ENCODE data around the gene EFCAB6. TPM values are rescaled to one million over a fixed set of nuclear protein-coding genes. Genes with fewer than 3 reads are reported as not detected.

Gene EFCAB6
- total RNA-seq, 1 experiment from 2014 or later, result 0.40 TPM

DNA sequence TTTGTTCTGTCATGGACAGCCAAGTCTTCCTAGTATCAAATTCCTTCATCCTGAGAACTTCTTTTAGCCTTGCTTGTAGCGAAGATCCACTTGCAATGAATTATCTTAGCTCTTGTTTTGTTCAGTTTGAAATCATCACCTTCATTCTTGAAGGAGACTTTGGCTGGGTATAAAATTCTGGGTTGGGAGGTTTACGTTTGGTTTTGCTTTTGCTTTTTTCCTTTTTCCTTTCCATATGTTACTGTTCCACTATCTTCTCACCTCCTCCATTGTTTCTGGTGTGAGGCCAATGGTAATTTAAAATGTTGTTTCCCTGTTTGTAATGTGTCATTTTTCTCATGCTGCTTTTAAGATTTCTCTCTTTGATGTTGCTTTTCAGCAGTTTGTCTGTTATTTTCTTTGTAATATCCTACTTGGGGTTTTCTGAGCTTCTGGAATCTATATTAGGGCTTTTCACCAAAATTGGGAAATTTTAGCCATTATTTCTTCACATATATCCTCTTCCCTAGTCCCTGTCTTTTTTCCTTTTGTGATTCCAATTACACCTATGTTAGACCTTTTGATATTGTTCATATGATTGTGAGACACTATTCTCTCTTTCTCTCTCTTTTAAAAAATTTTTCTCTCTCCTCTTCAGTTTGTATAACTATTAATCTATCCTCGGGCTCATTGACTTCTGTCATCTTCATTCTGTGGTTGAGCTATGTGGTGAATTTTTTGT, 172.7 kb downstream of the EFCAB6 start:
- Mint-ChIP-seq H3K27me3 (ENCODE audit: insufficient read depth, unreplicated experiment) (peaks cover 28% of the 10 kb centered on the region), H3K4me3 (ENCODE audit: unreplicated experiment) (no peak overlapping the region), H3K36me3 (ENCODE audit: insufficient read depth, unreplicated experiment) (no peaks in the 10 kb centered on the region), H3K4me1 (ENCODE audit: insufficient read depth, unreplicated experiment) (no peaks in the 10 kb centered on the region), H3K9me3 (ENCODE audit: unreplicated experiment) (peaks cover 11% of the 10 kb centered on the region), H3K27ac (ENCODE audit: low read depth, unreplicated experiment) (no peak overlapping the region)
- intact Hi-C loops (cut with micrococcal nuclease), result no loop called here
- no peak for DNase-seq (ENCODE audit: unreplicated experiment)
- TF ChIP-seq CTCF (IDR thresholded peaks at IDR 0.05; ENCODE audit: unreplicated experiment), result no peak
- BruUV-seq (replicated peaks), result no TSS peak
- POLR2A ChIA-PET, result no interaction called here
- CTCF ChIA-PET, result interaction anchor here (0.6 kb wide), 1 partner anchor 35 kb away, joined by 5 read pairs; no protein-coding TSS in a partner anchor

- Mint-ChIP-seq H3K4me1 (ENCODE audit: insufficient read depth, unreplicated experiment) (no peaks in the 10 kb centered on the region), H3K36me3 (ENCODE audit: insufficient read depth, unreplicated experiment) (no peaks in the 10 kb centered on the region), H3K9me3 (ENCODE audit: unreplicated experiment) (peaks cover 11% of the 10 kb centered on the region), H3K4me3 (ENCODE audit: unreplicated experiment) (no peak overlapping the region), H3K27ac (ENCODE audit: low read depth, unreplicated experiment) (no peak overlapping the region), H3K27me3 (ENCODE audit: insufficient read depth, unreplicated experiment) (peaks cover 12% of the 10 kb centered on the region)
- ChIA-PET CTCF (no interaction called here), POLR2A (no interaction called here)
- no peak for TF ChIP-seq CTCF (IDR thresholded peaks at IDR 0.05; ENCODE audit: unreplicated experiment)
- intact Hi-C loops (cut with micrococcal nuclease), result no loop called here
- DNase-seq (ENCODE audit: unreplicated experiment), result no peak
- no TSS peak for BruUV-seq (replicated peaks)
Observed at GRCh38 chr22:43637275-43638260, 174.5 kb downstream of the EFCAB6 start.

GRCh38 chr22:43636086-43636485, 176.0 kb downstream of the EFCAB6 start:
- no peaks in the 10 kb centered on the region for H3K4me1 Mint-ChIP-seq (ENCODE audit: insufficient read depth, unreplicated experiment)
- ChIA-PET CTCF (no interaction called here), POLR2A (no interaction called here)
- H3K27ac Mint-ChIP-seq (ENCODE audit: low read depth, unreplicated experiment), result no peak overlapping the region
- no TSS peak for BruUV-seq (replicated peaks)
- H3K27me3 Mint-ChIP-seq (ENCODE audit: insufficient read depth, unreplicated experiment), result peaks cover 20% of the 10 kb centered on the region
- no peaks in the 10 kb centered on the region for H3K36me3 Mint-ChIP-seq (ENCODE audit: insufficient read depth, unreplicated experiment)
- H3K9me3 Mint-ChIP-seq (ENCODE audit: unreplicated experiment), result peaks cover 11% of the 10 kb centered on the region
- DNase-seq (ENCODE audit: unreplicated experiment), result no peak
- intact Hi-C loops (cut with micrococcal nuclease), result no loop called here
- TF ChIP-seq CTCF (IDR thresholded peaks at IDR 0.05; ENCODE audit: unreplicated experiment), result no peak
- H3K4me3 Mint-ChIP-seq (ENCODE audit: unreplicated experiment), result no peak overlapping the region

DNA sequence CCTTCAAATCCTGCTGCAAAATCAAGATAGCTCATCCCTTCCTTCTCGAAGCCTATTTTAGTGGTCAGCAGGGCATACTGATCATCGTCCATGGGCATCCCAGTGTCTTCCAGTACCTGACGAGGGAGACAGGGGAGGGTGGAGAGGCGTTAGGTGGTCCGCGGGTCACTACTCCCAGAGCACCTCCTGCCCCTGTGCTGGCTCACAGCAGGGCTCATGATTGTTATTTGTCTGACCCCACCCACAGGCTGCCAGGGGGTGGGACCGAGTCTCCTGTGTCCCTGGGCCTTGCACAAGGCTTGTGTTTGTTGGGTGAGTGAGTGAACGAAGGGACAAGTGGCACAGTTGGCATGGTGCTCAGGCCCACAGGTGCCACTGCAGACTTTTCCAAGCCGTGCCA, 177.0 kb downstream of the EFCAB6 start:
- TF ChIP-seq CTCF (IDR thresholded peaks at IDR 0.05; ENCODE audit: unreplicated experiment), result no peak
- Mint-ChIP-seq H3K9me3 (ENCODE audit: unreplicated experiment) (peaks cover 11% of the 10 kb centered on the region), H3K27me3 (ENCODE audit: insufficient read depth, unreplicated experiment) (peaks cover 28% of the 10 kb centered on the region), H3K4me3 (ENCODE audit: unreplicated experiment) (no peak overlapping the region), H3K27ac (ENCODE audit: low read depth, unreplicated experiment) (no peak overlapping the region), H3K36me3 (ENCODE audit: insufficient read depth, unreplicated experiment) (no peaks in the 10 kb centered on the region), H3K4me1 (ENCODE audit: insufficient read depth, unreplicated experiment) (no peaks in the 10 kb centered on the region)
- intact Hi-C loops (cut with micrococcal nuclease), result no loop called here
- BruUV-seq (replicated peaks), result no TSS peak
- CTCF ChIA-PET, result no interaction called here
- POLR2A ChIA-PET, result no interaction called here
- no peak for DNase-seq (ENCODE audit: unreplicated experiment)

Data from MCF 10A (cell line).